Kidney capillary endothelial cell (primary cell): ENCODE measurements around the gene CD2BP2.
"Not testable (repeated sequence)": the region's sequence is repeated elsewhere in the genome, so short reads cannot be mapped to it uniquely, and the experiment has no call there.

Experiments
- DNase-seq: peaks from one replicate; pipeline ENCODE4 v3.0.0-alpha.2; 2018; ENCODE audit warnings: low spot score

Gene CD2BP2

GRCh38 chr16:30342751-30343490, 12.2 kb downstream of the CD2BP2 start:
- no peak for DNase-seq

- not testable (repeated sequence) for DNase-seq
Measured at GRCh38 chr16:30341971-30342370, 13.1 kb downstream of the CD2BP2 start.

DNA sequence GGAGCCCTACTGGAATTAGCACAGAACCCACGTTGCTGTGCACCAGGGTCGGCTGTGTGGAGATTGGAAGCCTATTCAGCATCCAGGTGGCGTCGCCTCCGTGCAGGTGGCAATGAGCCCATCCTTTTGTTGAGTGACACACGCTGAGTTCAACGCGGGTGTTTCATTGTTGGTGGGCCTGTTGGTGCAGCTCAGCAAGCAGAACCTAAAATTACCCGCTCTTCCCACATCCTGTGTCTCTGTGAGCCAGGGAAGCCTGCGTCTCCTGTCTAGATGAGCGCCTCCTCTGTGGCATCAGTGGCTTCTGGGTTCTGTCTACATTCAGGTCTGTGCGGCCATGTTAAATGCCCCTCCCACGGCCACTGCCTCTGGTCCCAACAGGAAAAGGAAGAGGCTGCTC, 14.5 kb downstream of the CD2BP2 start:
- no peak for DNase-seq

- not testable (repeated sequence) for DNase-seq
Measured at GRCh38 chr16:30338715-30339114, 16.4 kb downstream of the CD2BP2 start.

DNA sequence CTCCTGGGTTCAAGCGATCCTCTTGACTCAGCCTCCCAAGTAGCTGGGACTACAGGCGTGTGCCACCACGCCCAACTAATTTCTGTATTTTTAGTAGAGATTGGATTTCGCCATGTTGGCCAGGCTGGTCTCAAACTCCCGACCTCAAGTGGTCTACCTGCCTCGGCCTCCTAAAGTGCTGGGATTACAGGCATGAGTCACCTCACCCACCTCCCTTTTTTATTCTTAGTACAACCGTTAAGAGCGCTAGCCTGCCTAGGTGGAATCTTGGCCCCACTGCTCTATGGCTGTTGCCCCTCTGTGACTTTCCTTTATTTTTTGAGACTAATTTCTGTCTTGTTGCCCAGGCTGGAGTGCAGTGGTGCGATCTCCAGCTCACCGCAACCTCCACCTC, 17.1 kb downstream of the CD2BP2 start:
- not testable (repeated sequence) for DNase-seq

- DNase-seq = peak; percentile 26
Measured at GRCh38 chr16:30335598-30336474, 19.3 kb downstream of the CD2BP2 start.

DNA sequence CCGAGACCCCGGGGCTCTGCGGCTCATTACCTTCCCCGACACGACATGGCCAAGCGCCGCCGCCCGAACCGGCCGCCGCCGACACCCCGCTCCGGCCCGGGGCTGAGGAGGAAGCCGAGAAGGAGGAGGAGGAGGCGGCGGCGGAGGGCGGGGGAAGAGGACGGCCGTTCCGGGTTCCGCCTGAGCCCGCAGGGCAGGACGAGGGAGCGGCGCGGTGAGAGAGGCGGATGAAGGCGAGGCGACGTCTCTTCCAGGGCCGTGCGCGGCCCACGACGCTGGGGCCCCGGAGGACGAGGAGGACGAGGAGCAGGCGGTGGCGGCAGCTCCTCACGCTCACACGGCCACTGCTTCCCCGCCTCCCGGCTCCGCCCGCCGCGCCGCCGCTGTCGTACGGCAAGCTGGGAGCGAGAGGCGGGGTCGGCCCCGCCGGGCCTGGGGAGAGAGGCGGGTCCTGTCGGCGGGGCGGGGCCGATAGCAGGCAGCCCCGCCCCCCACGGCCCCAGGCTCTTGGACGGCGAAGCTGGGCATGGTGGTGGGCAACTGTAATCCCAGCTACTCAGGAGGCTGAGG, 20.0 kb downstream of the CD2BP2 start:
- DNase-seq = peak; percentile 45

DNA sequence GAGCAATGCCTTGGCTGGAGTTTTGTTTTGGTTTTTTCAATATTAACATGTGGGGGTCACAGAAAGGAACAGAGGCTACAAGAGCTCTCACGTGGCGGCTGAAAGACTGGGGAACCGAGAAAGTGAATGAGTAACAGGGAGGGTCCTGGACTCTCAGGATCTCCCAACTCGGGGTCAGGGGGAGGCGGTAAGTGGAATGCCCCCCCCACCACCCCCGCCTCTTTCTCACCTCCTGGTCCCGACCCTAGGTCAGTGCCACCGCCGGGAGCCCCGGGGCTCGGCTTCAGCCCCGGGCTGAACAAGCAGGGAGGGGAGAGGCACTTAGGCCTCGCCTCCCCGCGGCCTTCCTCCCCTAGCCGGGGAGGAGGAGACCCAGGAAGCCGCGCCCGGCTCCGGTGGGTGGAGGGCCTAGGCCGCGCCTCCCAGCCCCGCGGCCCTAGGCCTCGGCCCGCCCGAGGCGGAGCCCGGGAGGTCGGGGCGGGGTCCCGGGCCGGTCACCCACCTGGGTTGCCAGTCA, 20.6 kb downstream of the CD2BP2 start:
- DNase-seq = peak; percentile 40

- DNase-seq = not testable (repeated sequence)
Measured at GRCh38 chr16:30324220-30324619, 30.9 kb downstream of the CD2BP2 start.

DNA sequence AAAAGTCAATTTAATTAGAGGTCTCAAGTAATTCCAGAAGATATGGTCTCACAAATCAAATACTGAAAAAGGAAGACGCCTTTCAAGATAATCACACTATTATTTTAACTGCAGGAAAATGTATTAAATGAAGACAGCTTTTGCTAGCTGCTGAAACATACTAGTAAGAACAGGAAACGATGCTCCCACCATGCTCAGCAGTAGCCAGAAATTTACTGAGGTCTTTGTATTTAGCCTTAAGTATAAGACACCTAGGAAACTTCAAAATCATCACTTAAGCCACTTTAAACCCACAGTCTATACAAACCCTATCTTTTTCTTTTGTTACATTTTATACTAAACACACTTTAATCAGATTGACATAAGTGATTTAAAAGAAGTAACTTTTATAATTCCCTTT, 36.5 kb downstream of the CD2BP2 start:
- DNase-seq = not testable (repeated sequence)

DNA sequence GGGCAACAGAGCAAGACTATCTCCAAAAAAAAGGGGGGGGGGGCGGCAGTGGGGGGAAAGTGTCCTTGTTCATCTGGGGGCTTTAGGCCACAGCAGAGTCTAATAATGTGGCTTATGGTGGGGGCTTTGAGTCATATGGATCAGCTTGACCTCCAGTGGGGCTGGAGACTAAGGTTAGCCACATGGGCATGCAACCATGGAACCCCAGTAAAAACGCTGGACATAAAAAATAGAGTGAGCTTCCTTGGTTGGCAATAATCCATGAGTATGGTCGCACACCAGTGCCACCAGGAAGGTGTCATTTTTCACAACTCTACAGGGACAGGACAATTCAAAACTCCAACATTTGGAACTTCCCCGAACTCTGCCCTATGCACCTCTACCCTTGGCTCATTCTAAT, 44.2 kb downstream of the CD2BP2 start:
- DNase-seq = not testable (repeated sequence)

DNA sequence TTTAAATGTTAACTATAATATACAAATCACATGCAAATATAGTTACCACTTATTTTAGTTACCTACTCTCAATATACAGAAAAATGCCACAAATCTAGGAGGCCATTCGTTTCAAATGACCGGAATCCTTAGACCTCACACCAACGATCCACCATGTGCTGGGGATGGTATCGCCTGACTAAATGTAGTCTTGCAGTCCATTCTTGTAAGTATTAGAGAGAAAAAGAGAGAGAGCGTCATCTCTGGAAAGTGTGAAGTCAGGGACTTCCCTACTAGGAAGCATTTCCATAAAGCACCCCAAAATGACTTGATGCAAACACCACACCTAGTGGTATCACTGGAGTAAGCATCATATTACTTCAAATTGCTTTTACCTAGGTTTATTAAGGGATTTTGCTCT, 45.9 kb downstream of the CD2BP2 start:
- not testable (repeated sequence) for DNase-seq
